HepG2 (cell line): Measurements from ENCODE around the gene SND1. TPM values are rescaled to one million over a fixed set of nuclear protein-coding genes. Genes with fewer than 3 reads are reported as not detected.

Source experiments
- ATAC-seq: fragments of 200-7000 bp; cut with Tn5 transposase; 3 replicates; pipeline ENCODE4 v1.9.1; 2020; ENCODE audit warnings: mild to moderate bottlenecking, moderate library complexity
- BruUV-seq: library from RNA; stranded (reverse); fragments of 400-500 nt; replicated peaks from 2 replicates; lab custom pipeline; 2021; lab: Mats Ljungman, UMichigan
- CTCF ChIA-PET: fragments of 300-600 bp; formaldehyde crosslinking; extraction: SDS; loops from one replicate; lab custom pipeline; 2021; ENCODE audit warnings: low total read pairs, inconsistent platforms, low intra/inter-chr PET ratio; lab: Yijun Ruan, JAX
- POLR2A ChIA-PET: fragments of 350-600 bp; sonication (Branson Sonifier 250); formaldehyde crosslinking; loops from one replicate; lab custom pipeline; 2020; ENCODE audit warnings: antibody characterized with exemption, inconsistent platforms; lab: Yijun Ruan, JAX
- DNase-seq: peaks from one replicate; pipeline ENCODE4 v3.0.0-alpha.2; 2015; ENCODE audit warnings: low spot score
- FAIRE-seq: peaks from 3 replicates; lab custom pipeline; 2011; peaks lifted over from hg19 to GRCh38; lab: Jason Lieb, UNC
- H2AFZ ChIP-seq: one replicate; pipeline ENCODE4 v1.6.1; 2011; ENCODE audit warnings: low read length, inconsistent platforms
- H3K27ac ChIP-seq: fragments of 300-600 bp; 3 replicates; pipeline ENCODE4 v1.8.0; 2011; ENCODE audit warnings: mixed run types, mild to moderate bottlenecking, mixed read lengths, low read length, inconsistent platforms; ENCODE audit not compliant: insufficient read depth; ENCODE audit errors: extremely low read length
- H3K27me3 ChIP-seq, 2 experiments: fragments of 200-600 bp in 1 of 2; 2 replicates in 1 of 2; 3 replicates in 1 of 2; pipeline versions ENCODE4 v1.6.0 to v1.8.0; 2011; ENCODE audit warnings: low read length in 2 of 2, mild to moderate bottlenecking in 2 of 2, moderate library complexity in 2 of 2, inconsistent platforms in 1 of 2; ENCODE audit not compliant: insufficient read depth in 2 of 2, control insufficient read depth in 1 of 2
- H3K36me3 ChIP-seq, 2 experiments: fragments of 200-600 bp in 1 of 2; replicated peaks in 1 of 2; 2 replicates in 1 of 2; 3 replicates in 1 of 2; pipeline versions ENCODE4 v1.5.1 to v1.8.0; 2011; ENCODE audit warnings: low read length in 2 of 2, inconsistent platforms in 1 of 2; ENCODE audit not compliant: insufficient read depth in 2 of 2, control insufficient read depth in 1 of 2
- H3K4me1 ChIP-seq: 2 replicates; pipeline ENCODE4 v1.5.1; 2012; ENCODE audit warnings: low read length, inconsistent platforms; ENCODE audit not compliant: insufficient read depth
- H3K4me2 ChIP-seq: 2 replicates; pipeline ENCODE4 v1.6.0; 2011; ENCODE audit warnings: low read depth, low read length, inconsistent platforms
- H3K4me3 ChIP-seq, 3 experiments: fragments of 200-600 bp in 1 of 3; sonication (generic), shearing (Covaris generic) in 1 of 3; replicated peaks in 1 of 3; 2 replicates each; pipeline ENCODE4 v1.5.1; 2011 to 2016; ENCODE audit warnings: low read length in 3 of 3, inconsistent platforms in 2 of 3, low read depth in 2 of 3, mild to moderate bottlenecking in 2 of 3, control low read depth in 1 of 3, mixed read lengths in 1 of 3; ENCODE audit not compliant: insufficient read depth in 1 of 3
- H3K79me2 ChIP-seq: one replicate; pipeline ENCODE4 v1.6.1; 2011; ENCODE audit warnings: low read length, inconsistent platforms; ENCODE audit not compliant: insufficient read depth
- H3K9ac ChIP-seq: 2 replicates; pipeline ENCODE4 v1.6.0; 2011; ENCODE audit warnings: mild to moderate bottlenecking, low read depth, low read length, inconsistent platforms; ENCODE audit not compliant: insufficient read depth
- H3K9me3 ChIP-seq: 2 replicates; pipeline ENCODE4 v1.5.1; 2012; ENCODE audit warnings: mild to moderate bottlenecking, low read length
- H4K20me1 ChIP-seq: 2 replicates; pipeline ENCODE4 v1.6.0; 2011; ENCODE audit warnings: inconsistent platforms, mild to moderate bottlenecking, low read length, moderate library complexity; ENCODE audit not compliant: insufficient read depth
- ARNTL ChIP-seq: sonication (generic); formaldehyde crosslinking; IDR thresholded peaks from 2 replicates; pipeline ENCODE4 v1.4.0; 2020; ENCODE audit warnings: mild to moderate bottlenecking, missing genetic modification reagents
- DMAP1 ChIP-seq: IDR thresholded peaks from 2 replicates; pipeline ENCODE4 v1.6.1; 2016
- GFI1 ChIP-seq: sonication (generic); formaldehyde crosslinking; IDR thresholded peaks from 2 replicates; pipeline ENCODE4 v1.5.0; 2020; ENCODE audit warnings: missing genetic modification reagents, mild to moderate bottlenecking, borderline replicate concordance
- KLF13 ChIP-seq: sonication (generic); formaldehyde crosslinking; IDR thresholded peaks from 2 replicates; pipeline ENCODE4 v1.4.0; 2020; ENCODE audit warnings: mild to moderate bottlenecking, missing genetic modification reagents
- MAF1 ChIP-seq: sonication (generic); formaldehyde crosslinking; IDR thresholded peaks from 2 replicates; pipeline ENCODE4 v1.5.0; 2020; ENCODE audit warnings: missing genetic modification reagents, borderline replicate concordance
- MIER3 ChIP-seq: IDR thresholded peaks from 2 replicates; pipeline ENCODE4 v1.6.1; 2016; ENCODE audit warnings: missing compliant biosample characterization, borderline replicate concordance
- NFYB ChIP-seq: sonication (generic); formaldehyde crosslinking; IDR thresholded peaks from 2 replicates; pipeline ENCODE4 v1.4.0; 2020; ENCODE audit warnings: missing genetic modification reagents
- PCBP2 ChIP-seq: fragments of 200-400 bp; formaldehyde crosslinking; optimal IDR thresholded peaks from 2 replicates; pipeline ENCODE3; 2018; ENCODE audit warnings: low read length, low read depth; ENCODE audit not compliant: poor library complexity, severe bottlenecking
- RBM22 ChIP-seq: fragments of 200-400 bp; formaldehyde crosslinking; optimal IDR thresholded peaks from 2 replicates; pipeline ENCODE3; 2017; ENCODE audit warnings: mild to moderate bottlenecking, low read length, moderate library complexity
- ZBTB43 ChIP-seq: sonication (generic); formaldehyde crosslinking; conservative IDR thresholded peaks from 2 replicates; pipeline ENCODE4 v1.4.0; 2020; ENCODE audit warnings: missing genetic modification reagents
- ZFP82 ChIP-seq: sonication (generic); formaldehyde crosslinking; IDR thresholded peaks from 2 replicates; pipeline ENCODE4 v1.5.1; 2020; ENCODE audit warnings: mild to moderate bottlenecking, missing genetic modification reagents, borderline replicate concordance
- ZNF318 ChIP-seq: sonication (generic); formaldehyde crosslinking; IDR thresholded peaks from 2 replicates; pipeline ENCODE4 v1.4.0; 2020; ENCODE audit warnings: mild to moderate bottlenecking, missing genetic modification reagents
- ZNF678 ChIP-seq: sonication (generic); formaldehyde crosslinking; IDR thresholded peaks from 2 replicates; pipeline ENCODE4 v1.4.0; 2020; ENCODE audit warnings: mild to moderate bottlenecking, missing genetic modification reagents
- WGBS: methylation state at CpG from one replicate; pipeline ENCODE4 v1.1.6; 2017; ENCODE audit warnings: low lambda C conversion rate; 5-methylcytosine and 5-hydroxymethylcytosine counted together
- in situ Hi-C: cut with HindIII; loops from 2 replicates; pipeline ENCODE4 v1.10.0; 2017; ENCODE audit warnings: low pct_unique_long_range_greater_than_20kb; ENCODE audit not compliant: extremely low pct_ligation_motif_present
- intact Hi-C: fragments of 100-400 bp; cut with micrococcal nuclease; formaldehyde crosslinking; loops from one replicate; pipeline ENCODE4 v1.10.0; 2022; ENCODE audit not compliant: unreplicated experiment
- polyA plus RNA-seq, 8 experiments: library from polyadenylated mRNA; depleted of rRNA in 3 of 8; stranded (reverse) in 7 of 8; unstranded in 1 of 8; fragments of >200 nt; fragmentation: Illumina TruSeq in 4 of 8; extraction: Trizol in 4 of 8; gene quantifications; 2 replicates each; pipeline versions ENCODE4 v1.2.1 to v1.2.3, GENCODE V29; 2011 to 2016; ENCODE audit warnings: low read depth in 4 of 8, missing spikeins in 1 of 8, mixed read lengths in 1 of 8; ENCODE audit not compliant: insufficient read depth in 1 of 8
- total RNA-seq, 5 experiments: library from RNA; depleted of rRNA; stranded (reverse); fragments of >200 nt; fragmentation: Illumina TruSeq; extraction: Trizol; gene quantifications; 2 replicates each; pipeline ENCODE4 v1.2.3, GENCODE V29; 2016; ENCODE audit warnings: low read depth in 1 of 5
- TF ChIP-seq, protein P1 (sequence below): sonication (generic); formaldehyde crosslinking; IDR thresholded peaks from 2 replicates; pipeline ENCODE4 v1.4.0; 2020; ENCODE audit warnings: missing genetic modification reagents

SND1 gene
- total and polyA plus RNA-seq, 2 of the 13 experiments (the other 11 are each of a cell fraction or from before 2014, with no cell fraction given): 110 to 182 TPM

GRCh38 chr7:128112781-128113221, 460.8 kb downstream of the SND1 start (continued):
- TF ChIP-seq MAF1 (CRISPR knock-in tag) (no peak), ARNTL (no peak), DMAP1 (no peak), NFYB (CRISPR knock-in tag) (no peak), RBM22 (no peak)
- TF ChIP-seq, protein P1, sequence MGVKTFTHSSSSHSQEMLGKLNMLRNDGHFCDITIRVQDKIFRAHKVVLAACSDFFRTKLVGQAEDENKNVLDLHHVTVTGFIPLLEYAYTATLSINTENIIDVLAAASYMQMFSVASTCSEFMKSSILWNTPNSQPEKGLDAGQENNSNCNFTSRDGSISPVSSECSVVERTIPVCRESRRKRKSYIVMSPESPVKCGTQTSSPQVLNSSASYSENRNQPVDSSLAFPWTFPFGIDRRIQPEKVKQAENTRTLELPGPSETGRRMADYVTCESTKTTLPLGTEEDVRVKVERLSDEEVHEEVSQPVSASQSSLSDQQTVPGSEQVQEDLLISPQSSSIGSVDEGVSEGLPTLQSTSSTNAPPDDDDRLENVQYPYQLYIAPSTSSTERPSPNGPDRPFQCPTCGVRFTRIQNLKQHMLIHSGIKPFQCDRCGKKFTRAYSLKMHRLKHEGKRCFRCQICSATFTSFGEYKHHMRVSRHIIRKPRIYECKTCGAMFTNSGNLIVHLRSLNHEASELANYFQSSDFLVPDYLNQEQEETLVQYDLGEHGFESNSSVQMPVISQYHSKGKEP: no peak

- DNase-seq (no peak), ATAC-seq (no peak), FAIRE-seq (no peak)
- ChIA-PET POLR2A (no interaction called here), CTCF (no interaction called here)
- no peak overlapping the region for H3K9ac ChIP-seq
- no peaks in the 10 kb centered on the region for H3K9me3 ChIP-seq
- H4K20me1 ChIP-seq: no peaks in the 10 kb centered on the region
- intact Hi-C loops (no loop called here), in situ Hi-C loops (no loop called here)
- no peak overlapping the region for H3K4me2 ChIP-seq
- H3K4me1 ChIP-seq: peaks cover 10% of the 10 kb centered on the region
- H3K4me3 ChIP-seq: no peak overlapping the region
- no peak overlapping the region for H2AFZ ChIP-seq
- H3K79me2 ChIP-seq: no peaks in the 10 kb centered on the region
- no peak overlapping the region for H3K27ac ChIP-seq
- H3K27me3 ChIP-seq: peaks cover 7 to 75% of the 10 kb centered on the region in 2 experiments
- no peaks in the 10 kb centered on the region for H3K36me3 ChIP-seq
- BruUV-seq: no TSS peak
- 45% methylated on average over 4 of the region's 4 CpGs for WGBS
- TF ChIP-seq ZFP82 (CRISPR knock-in tag) (no peak), ZNF678 (no peak), PCBP2 (no peak), GFI1 (no peak), MIER3 (CRISPR knock-in tag) (no peak), KLF13 (CRISPR knock-in tag) (no peak), ZNF318 (CRISPR knock-in tag) (no peak), ZBTB43 (CRISPR knock-in tag) (no peak)
Measured at GRCh38 chr7:128113839-128114238, 461.8 kb downstream of the SND1 start.
